Measurements from ENCODE around the gene STXBP6. TPM values are rescaled to one million over a fixed set of nuclear protein-coding genes. Genes with fewer than 3 reads are reported as not detected.

STXBP6 gene
- total RNA-seq, 2 experiments from 2014 or later: not detected

- Mint-ChIP-seq H3K4me1 (ENCODE audit: low read depth) (no peaks in the 10 kb centered on the region), H3K4me3 (no peak overlapping the region), H3K9me3 (no peaks in the 10 kb centered on the region), H3K27ac (no peak overlapping the region), H3K27me3 (peaks cover 6% of the 10 kb centered on the region), H3K36me3 (ENCODE audit: low read depth) (no peaks in the 10 kb centered on the region)
- no peak for DNase-seq
- no peaks in the 10 kb centered on the region for H3K27me3 ChIP-seq (ENCODE audit: control insufficient read depth in 1 of 2, insufficient read depth in 2 of 2, low read length in 2 of 2)
- ATAC-seq (ENCODE audit: poor library complexity): no peak
- H3K27ac ChIP-seq (ENCODE audit: low read depth in 1 of 2, low read length in 2 of 2): no peak overlapping the region
- no peaks in the 10 kb centered on the region for H3K4me1 ChIP-seq (ENCODE audit: insufficient read depth, low read length)
- ChIA-PET POLR2A (no interaction called here), CTCF (no interaction called here)
- no peak for TF ChIP-seq CTCF (IDR thresholded peaks at IDR 0.05)
- no peak overlapping the region for H3K4me3 ChIP-seq (ENCODE audit: low read length)
- no peaks in the 10 kb centered on the region for H3K9me3 ChIP-seq (ENCODE audit: control insufficient read depth in 1 of 2, insufficient read depth in 1 of 2, low read length in 2 of 2)
- no peaks in the 10 kb centered on the region for H3K36me3 ChIP-seq (ENCODE audit: insufficient read depth, low read length)
- intact Hi-C loops (cut with DNase I, micrococcal nuclease): no loop called here
Observed at GRCh38 chr14:24999157-24999556, 50.8 kb downstream of the STXBP6 start.

GRCh38 chr14:24996930-24997725, 52.8 kb downstream of the STXBP6 start:
- H3K4me3 Mint-ChIP-seq: no peak overlapping the region
- H3K36me3 ChIP-seq (ENCODE audit: insufficient read depth, low read length): no peaks in the 10 kb centered on the region
- peaks cover 6% of the 10 kb centered on the region for H3K27me3 Mint-ChIP-seq
- no peaks in the 10 kb centered on the region for H3K9me3 Mint-ChIP-seq
- DNase-seq (no peak), ATAC-seq (ENCODE audit: poor library complexity) (no peak)
- H3K27ac Mint-ChIP-seq: no peak overlapping the region
- H3K4me3 ChIP-seq (ENCODE audit: low read length): no peak overlapping the region
- H3K27ac ChIP-seq (ENCODE audit: low read depth in 1 of 2, low read length in 2 of 2): no peak overlapping the region
- ChIA-PET CTCF (no interaction called here), POLR2A (no interaction called here)
- H3K9me3 ChIP-seq (ENCODE audit: control insufficient read depth in 1 of 2, insufficient read depth in 1 of 2, low read length in 2 of 2): no peaks in the 10 kb centered on the region
- no peaks in the 10 kb centered on the region for H3K27me3 ChIP-seq (ENCODE audit: control insufficient read depth in 1 of 2, insufficient read depth in 2 of 2, low read length in 2 of 2)
- intact Hi-C loops (cut with DNase I, micrococcal nuclease): no loop called here
- no peaks in the 10 kb centered on the region for H3K4me1 Mint-ChIP-seq (ENCODE audit: low read depth)
- TF ChIP-seq CTCF (IDR thresholded peaks at IDR 0.05): no peak
- no peaks in the 10 kb centered on the region for H3K4me1 ChIP-seq (ENCODE audit: insufficient read depth, low read length)
- H3K36me3 Mint-ChIP-seq (ENCODE audit: low read depth): no peaks in the 10 kb centered on the region

- Mint-ChIP-seq H3K36me3 (ENCODE audit: low read depth) (no peaks in the 10 kb centered on the region), H3K4me1 (ENCODE audit: low read depth) (no peaks in the 10 kb centered on the region), H3K9me3 (no peaks in the 10 kb centered on the region), H3K27me3 (peaks cover 6% of the 10 kb centered on the region), H3K4me3 (no peak overlapping the region), H3K27ac (no peak overlapping the region)
- no peaks in the 10 kb centered on the region for H3K9me3 ChIP-seq (ENCODE audit: control insufficient read depth in 1 of 2, insufficient read depth in 1 of 2, low read length in 2 of 2)
- ChIA-PET CTCF (no interaction called here), POLR2A (no interaction called here)
- ATAC-seq (ENCODE audit: poor library complexity) (no peak), DNase-seq (no peak)
- no peak for TF ChIP-seq CTCF (IDR thresholded peaks at IDR 0.05)
- H3K27me3 ChIP-seq (ENCODE audit: control insufficient read depth in 1 of 2, insufficient read depth in 2 of 2, low read length in 2 of 2): no peaks in the 10 kb centered on the region
- H3K27ac ChIP-seq (ENCODE audit: low read depth in 1 of 2, low read length in 2 of 2): no peak overlapping the region
- H3K4me1 ChIP-seq (ENCODE audit: insufficient read depth, low read length): no peaks in the 10 kb centered on the region
- no peaks in the 10 kb centered on the region for H3K36me3 ChIP-seq (ENCODE audit: insufficient read depth, low read length)
- intact Hi-C loops (cut with DNase I, micrococcal nuclease): no loop called here
- H3K4me3 ChIP-seq (ENCODE audit: low read length): no peak overlapping the region
Observed at GRCh38 chr14:24995016-24995415, 54.9 kb downstream of the STXBP6 start.

Measured in CD4-positive, alpha-beta T cell (primary cell).